Measurements from ENCODE around the gene LITAFD.

DNA sequence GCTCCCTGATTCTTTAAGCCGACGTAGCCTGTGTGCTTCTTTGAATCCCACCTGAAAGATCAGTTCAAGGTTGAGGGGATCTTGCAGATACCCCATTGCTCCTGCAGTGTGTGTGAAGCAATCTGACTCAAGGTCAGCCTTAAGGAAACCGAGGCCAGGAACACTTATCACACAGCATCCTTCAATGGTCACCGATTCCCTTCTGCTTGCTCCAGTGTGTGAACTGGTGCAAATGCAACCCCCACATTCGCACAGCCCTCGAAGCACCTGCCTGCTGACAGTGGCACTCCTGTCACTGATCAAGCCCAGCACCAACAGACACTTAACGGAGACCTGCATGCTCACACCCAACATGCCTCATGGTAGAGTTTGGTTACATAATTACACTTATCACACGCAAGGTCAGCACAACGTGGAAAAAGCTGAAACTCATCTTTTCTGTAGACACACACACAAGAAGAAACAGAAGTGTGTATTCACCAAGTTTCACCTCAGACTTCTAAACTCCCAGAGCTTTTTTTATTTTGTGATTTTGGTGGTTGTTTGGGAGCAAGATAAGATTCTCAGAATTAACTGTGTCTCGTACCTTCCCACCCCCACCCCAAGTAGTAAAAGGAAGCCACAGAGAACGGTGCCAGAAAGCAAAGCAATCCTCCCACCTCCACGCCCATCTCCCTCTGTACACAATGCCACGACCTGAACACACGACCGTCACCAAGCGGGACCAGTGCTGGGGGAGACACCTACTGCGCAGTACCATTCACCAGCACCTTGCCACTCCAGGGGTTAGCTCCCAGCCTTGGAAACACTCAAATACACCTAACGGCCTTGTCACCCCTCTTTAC is 37.2 kb downstream of the LITAFD start:
- TF ChIP-seq, protein P1, sequence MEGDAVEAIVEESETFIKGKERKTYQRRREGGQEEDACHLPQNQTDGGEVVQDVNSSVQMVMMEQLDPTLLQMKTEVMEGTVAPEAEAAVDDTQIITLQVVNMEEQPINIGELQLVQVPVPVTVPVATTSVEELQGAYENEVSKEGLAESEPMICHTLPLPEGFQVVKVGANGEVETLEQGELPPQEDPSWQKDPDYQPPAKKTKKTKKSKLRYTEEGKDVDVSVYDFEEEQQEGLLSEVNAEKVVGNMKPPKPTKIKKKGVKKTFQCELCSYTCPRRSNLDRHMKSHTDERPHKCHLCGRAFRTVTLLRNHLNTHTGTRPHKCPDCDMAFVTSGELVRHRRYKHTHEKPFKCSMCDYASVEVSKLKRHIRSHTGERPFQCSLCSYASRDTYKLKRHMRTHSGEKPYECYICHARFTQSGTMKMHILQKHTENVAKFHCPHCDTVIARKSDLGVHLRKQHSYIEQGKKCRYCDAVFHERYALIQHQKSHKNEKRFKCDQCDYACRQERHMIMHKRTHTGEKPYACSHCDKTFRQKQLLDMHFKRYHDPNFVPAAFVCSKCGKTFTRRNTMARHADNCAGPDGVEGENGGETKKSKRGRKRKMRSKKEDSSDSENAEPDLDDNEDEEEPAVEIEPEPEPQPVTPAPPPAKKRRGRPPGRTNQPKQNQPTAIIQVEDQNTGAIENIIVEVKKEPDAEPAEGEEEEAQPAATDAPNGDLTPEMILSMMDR (IDR thresholded peaks at IDR 0.05): no peak
- TF ChIP-seq POLR2A (IDR thresholded peaks at IDR 0.05; ENCODE audit: low read depth) (no peak), POLR2AphosphoS5 (IDR thresholded peaks at IDR 0.05) (no peak), EP300 (IDR thresholded peaks at IDR 0.05) (no peak)

All from esophagus muscularis mucosa (tissue), 4 donors.